ENCODE results near the gene SOX3. TPM values are rescaled to one million over a fixed set of nuclear protein-coding genes. Genes with fewer than 3 reads are reported as not detected.

The SOX3 gene
- not detected for total RNA-seq

DNA sequence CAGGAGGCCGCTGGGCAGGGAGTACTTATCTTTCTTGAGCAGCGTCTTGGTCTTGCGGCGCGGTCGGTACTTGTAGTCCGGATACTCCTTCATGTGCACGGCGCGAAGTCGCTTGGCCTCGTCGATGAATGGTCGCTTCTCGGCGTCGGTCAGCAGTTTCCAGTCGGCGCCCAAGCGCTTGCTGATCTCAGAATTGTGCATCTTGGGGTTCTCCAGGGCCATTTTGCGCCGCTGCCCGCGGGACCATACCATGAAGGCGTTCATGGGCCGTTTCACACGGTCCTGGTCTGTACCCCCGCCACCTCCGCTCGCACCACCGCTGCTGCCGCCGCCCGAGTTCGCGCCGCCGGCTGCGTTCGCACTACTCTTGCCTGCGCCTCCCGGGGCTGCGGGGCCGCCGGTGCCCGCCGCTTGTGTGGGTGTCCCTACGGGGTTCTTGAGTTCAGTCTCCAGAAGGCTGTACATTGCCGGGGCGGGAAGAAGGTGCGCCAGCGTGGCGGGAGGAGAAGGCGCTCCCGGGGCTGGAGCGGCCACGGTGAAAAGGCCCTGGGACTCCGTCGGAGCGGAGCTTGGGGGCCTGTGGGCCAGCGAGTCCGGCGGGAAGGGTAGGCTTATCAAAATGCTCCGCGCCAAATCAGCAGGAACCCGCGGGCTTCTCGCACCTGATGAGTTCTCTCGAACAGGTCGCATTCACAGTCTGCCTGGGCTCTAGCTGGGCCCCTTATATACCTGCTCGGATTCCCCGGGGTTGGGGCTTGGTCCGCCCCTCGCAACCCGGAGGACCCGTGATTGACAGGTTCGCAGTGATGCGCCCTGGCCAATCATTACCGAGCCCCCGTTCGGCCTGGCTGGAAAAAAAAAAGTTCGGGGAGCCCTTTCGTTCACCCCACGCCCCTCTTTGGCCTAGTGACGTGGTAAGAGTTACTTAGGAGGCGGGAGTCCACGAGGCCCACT is at the start of gene SOX3:
TSS of gene SOX3 (minus strand) at position 699 of the 954 bp plus-strand sequence. CDS start at position 690, 9 bp downstream.
- ATAC-seq (ENCODE audit: low FRiP score) = no peak
- no peak for DNase-seq (ENCODE audit: low spot score)
- TF ChIP-seq CTCF (IDR thresholded peaks at IDR 0.05) = no peak

DNA sequence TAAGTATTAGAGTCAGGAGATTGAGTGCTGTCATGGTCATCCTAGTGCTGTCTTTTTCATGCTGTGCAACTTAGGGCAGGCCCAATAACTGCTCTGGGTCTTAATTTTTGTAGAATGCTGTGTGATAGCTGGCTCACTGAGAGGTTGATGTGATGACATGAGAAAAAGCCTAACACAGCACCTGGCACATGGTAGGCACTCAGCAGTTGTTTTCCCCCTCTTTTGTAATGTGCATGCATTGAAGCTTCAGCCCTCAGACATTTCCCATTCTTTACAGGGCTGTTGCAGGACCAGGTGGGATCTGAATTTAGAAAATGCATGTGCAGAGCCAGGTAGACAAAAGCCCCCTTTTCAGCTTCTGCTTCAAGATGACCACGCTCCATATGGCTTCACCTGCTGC is 44.1 kb upstream of the SOX3 start:
- ATAC-seq (ENCODE audit: low FRiP score) = no peak
- no peak for TF ChIP-seq CTCF (IDR thresholded peaks at IDR 0.05)
- no peak for DNase-seq (ENCODE audit: low spot score)

DNA sequence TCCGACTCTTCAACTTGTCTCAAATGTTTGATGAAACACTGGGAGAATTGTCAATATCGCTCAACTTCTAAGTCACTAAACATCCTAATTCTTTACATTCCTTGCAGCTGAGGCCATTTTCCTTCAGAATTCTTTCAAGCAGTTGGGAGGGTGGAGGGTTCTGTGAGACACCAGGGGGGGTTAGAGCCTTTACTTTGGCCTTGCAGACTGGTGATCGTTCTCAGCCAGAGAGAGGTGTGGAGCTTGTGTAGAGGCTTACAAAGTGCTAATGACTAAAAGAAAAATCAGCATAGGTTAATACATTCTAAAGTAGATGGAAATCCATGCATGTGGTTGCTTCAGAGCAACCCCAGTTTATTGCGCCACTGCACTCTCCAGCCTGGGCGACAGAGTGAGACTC is 21.3 kb upstream of the SOX3 start:
- DNase-seq (ENCODE audit: low spot score) (no peak), ATAC-seq (ENCODE audit: low FRiP score) (no peak)

GRCh38 chrX:140525448-140525847 is 20.6 kb upstream of the SOX3 start:
- DNase-seq (ENCODE audit: low spot score) = no peak
- ATAC-seq (ENCODE audit: low FRiP score) = no peak
- no peak for TF ChIP-seq CTCF (IDR thresholded peaks at IDR 0.05)

More for the DNA sequence above, 21.3 kb upstream of the SOX3 start:
- no peak for TF ChIP-seq CTCF (IDR thresholded peaks at IDR 0.05)

DNA sequence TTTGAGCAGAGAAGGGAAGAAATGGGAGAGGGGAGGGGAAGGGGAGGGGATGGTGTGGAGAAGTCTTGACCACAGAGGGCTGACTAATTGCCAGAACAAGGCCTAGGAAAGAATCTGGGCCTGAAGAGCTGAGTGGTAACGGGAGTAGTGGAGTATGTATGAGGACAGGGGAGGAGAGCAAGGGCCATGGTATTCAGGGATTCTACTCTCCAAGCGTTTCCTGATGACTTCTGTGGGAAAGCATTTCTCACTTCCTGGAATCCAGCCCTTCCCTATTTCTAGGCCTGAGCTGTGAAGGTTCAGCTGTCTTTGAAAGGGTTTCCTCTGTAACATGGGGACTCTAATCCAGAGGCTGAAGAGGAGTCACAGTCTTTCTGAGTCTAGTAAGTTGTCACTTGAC is 19.7 kb upstream of the SOX3 start:
- no peak for ATAC-seq (ENCODE audit: low FRiP score)
- DNase-seq (ENCODE audit: low spot score) = no peak
- TF ChIP-seq CTCF (IDR thresholded peaks at IDR 0.05) = no peak

GRCh38 chrX:140521393-140521792 is 16.5 kb upstream of the SOX3 start:
- DNase-seq (ENCODE audit: low spot score) = no peak
- no peak for ATAC-seq (ENCODE audit: low FRiP score)
- TF ChIP-seq CTCF (IDR thresholded peaks at IDR 0.05) = no peak

DNA sequence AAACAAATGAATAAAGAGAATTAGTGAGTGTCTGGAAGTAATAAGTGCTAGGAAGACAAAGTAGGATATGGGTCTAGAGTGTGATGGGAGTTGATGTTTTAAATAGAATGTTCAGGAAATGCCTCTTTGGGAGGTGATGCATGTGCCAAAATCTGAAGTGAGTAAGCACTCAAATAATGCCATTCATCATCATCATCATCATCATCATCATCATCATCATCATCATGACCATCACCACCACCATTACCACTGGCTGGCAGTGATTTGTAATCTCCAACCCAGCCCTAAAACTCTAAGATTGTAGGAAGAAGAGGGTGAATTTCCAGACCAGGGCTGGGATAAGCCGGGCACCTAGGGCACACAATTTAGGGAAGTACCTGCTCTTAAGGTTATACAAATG is 9.7 kb upstream of the SOX3 start:
- ATAC-seq (ENCODE audit: low FRiP score) = no peak
- TF ChIP-seq CTCF (IDR thresholded peaks at IDR 0.05) = no peak
- DNase-seq (ENCODE audit: low spot score) = no peak

Measured in omental fat pad (tissue), 4 donors.